HG03432 (cell line): ENCODE data around the gene S1PR2.
"Not testable (repeated sequence)": the region's sequence is repeated elsewhere in the genome, so short reads cannot be mapped to it uniquely, and the experiment has no call there.

ENCODE experiments used
- ATAC-seq: cut with Tn5 transposase; IDR thresholded peaks from one replicate; pipeline ENCODE4 v1.9.1; 2021; ENCODE audit warnings: mild to moderate bottlenecking, moderate library complexity; ENCODE audit not compliant: unreplicated experiment

Gene S1PR2

DNA sequence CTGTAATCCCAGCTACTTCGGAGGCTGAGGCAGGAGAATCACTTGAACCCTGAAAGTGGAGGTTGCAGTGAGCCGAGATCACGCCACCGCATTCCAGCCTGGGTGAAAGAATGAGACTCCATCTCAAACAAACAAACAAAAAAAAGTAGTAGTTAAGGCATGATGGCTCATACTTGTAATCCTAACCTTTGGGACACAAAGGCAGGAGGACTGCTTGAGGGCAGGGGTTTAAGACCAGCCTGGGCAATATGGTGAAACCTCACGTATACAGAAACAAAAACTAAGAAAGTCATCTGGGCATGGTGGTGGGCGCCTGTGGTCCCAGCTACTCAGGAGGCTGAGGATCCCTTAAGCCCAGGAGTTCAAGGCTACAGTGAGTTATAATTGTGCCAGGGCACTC, 38.2 kb downstream of the S1PR2 start:
- ATAC-seq = no peak

DNA sequence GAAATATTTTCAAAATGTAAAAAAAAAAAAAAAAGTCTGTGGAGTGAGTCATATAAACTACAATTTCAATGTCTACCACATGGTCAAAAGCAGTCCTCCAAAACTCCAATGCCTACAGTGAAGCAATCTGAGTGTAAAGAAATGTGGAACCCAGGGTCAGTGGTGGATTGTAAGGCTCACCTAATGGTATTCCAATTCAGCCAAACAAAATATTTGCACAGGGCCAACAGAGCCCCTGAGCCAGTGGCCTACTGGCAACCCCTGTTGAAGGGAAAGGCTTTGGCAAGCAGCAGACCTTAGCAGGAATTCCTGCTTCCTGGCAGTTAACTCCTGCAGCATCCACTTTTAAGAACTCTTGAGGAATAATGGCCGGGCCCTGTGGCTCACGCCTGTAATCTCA, 39.8 kb downstream of the S1PR2 start:
- ATAC-seq = no peak

DNA sequence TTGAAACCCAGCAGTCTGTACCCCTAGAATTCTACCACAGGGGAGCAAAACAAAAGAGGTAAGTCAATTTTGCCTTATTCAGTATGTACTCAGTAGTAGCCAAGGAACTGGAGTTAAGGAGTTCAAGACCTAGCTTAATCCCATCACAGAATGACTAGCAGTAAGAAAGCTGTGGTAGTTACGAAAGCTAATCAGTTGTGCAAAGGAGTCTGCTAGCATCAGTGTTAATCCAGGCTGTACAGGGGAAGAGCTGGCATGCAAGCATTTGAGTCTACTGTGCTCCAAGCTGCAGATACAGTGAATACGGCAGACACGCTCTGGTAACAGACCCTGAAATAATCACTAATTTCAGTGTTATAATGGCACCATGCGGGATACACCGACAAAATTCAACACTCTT, 41.1 kb downstream of the S1PR2 start:
- no peak for ATAC-seq

DNA sequence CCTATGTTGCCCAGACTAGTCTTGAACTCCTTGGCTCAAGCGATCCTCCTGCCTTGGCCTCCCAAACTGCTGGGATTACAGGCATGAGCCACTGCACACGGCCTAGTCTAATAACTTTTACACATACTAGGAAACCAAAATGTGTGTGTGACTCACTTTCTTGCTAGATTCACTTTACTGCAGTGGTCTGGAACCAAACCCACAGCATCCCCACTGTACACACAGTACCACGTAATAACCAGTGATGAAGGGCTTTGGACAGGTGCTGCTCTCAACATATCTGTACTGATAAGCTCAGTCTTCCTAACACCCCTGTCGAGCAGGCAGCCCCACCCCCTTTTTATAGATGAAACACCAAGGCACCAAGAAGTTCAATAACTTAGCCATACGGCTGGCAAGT, 41.5 kb downstream of the S1PR2 start:
- ATAC-seq = no peak

DNA sequence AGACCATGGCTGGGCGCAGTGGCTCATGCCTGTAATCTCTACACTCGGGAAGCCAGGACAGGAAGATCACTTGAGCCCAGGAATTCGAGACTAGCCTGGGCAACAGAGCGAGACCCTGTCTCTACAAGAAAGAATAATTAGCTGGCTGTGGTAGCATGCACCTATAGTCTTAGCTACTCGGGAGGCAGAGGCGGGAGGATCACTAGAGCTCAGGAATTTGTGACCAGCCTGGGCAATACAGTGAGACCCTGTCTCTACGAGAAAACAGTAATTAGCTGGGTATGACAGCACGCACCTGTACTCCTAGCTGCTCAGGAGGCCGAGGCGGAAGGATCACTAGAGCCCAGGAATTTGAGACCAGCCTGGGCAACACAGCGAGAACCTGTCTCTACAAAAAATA, 43.8 kb downstream of the S1PR2 start:
- ATAC-seq = no peak

DNA sequence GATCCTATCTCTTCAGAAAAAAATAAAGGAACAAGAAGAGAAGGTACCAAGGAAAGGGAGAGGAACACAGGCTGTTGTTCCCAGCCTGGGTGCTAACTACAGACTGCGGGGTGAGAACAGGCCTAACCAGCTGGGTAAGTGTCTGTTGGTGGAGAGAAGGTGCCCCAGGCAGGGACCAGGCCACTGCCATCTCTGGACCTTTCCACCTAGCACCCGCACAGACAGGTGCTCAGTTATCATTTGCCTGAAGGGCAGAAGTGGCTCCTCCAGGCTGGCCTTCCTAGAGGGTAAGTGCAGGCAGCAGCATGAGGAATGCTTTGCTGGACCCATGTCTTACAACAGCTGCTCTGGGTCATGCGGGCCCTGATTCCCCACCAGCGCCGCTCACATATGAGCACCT, 46.5 kb downstream of the S1PR2 start:
- ATAC-seq = no peak

DNA sequence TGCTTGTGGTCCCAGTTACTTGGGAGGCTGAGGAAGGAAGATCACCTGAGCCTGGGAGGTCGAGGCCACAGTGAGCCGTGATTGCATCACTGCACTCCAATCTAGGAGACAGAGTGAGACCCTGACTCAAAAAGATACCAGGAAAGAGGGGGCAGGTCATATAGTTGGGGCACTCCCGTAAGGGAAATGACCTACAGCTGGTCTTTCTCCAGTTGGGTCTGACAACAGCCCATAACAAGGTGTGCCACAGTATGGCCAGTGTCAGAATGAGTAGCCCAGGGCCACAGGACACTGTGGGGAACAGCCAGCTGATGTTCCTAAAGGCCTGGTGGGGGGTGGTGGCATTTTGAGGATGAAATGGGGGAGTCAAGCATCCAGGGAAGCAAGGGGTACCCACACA, 47.2 kb downstream of the S1PR2 start:
- no peak for ATAC-seq

DNA sequence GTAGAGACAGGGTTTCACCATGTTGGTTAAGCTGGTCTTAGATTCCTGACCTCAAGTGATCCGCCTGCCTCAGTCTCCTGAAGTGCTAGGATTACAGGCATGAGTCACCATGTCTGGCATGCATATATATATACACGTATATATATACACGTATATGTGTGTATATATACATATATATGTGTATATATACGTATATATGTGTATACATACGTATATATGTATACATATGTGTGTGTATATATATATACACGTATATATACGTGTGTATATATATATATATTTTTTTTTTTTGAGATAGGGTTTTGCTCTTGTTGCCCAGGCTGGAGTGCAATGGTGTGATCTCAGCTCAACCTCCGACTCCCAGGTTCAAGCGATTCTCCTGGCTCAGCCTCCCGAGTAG, 48.3 kb downstream of the S1PR2 start:
- no peak for ATAC-seq

DNA sequence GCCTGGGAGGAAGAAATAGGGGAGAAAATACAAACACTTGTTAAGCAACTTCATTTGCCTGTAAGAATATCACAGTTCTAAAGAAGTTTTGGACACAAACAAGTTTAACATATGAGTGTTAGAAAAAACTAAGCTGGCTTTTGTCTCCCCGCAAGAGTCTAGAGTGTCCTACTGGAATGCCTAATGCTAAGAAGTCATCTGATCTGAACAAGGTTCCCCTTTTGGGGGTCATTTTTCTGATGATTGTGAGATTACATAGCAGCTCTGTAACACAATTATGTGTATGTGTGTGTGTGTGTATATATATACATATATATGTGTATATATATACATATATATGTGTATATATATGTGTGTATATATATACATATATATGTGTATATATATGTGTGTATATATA, 49.1 kb downstream of the S1PR2 start:
- no peak for ATAC-seq

DNA sequence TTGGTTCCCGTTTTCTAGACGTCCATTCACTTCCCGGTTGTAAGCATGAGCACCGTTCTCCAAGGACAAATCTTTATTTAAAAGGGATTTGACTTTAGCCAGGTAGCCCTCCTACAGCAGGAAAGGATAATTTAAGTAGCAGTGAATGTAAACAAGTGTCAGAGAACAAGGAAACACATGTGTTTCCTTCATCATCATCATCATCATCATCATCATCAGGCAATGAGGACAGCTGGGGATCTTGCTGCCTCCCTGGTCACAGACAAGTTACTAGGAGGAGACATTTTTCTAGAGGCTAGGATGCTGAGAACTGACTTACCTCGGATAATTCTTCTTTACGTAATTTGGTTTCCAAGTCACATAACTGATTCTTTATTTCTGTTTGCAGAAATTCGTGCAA, 50.7 kb downstream of the S1PR2 start:
- ATAC-seq = no peak

DNA sequence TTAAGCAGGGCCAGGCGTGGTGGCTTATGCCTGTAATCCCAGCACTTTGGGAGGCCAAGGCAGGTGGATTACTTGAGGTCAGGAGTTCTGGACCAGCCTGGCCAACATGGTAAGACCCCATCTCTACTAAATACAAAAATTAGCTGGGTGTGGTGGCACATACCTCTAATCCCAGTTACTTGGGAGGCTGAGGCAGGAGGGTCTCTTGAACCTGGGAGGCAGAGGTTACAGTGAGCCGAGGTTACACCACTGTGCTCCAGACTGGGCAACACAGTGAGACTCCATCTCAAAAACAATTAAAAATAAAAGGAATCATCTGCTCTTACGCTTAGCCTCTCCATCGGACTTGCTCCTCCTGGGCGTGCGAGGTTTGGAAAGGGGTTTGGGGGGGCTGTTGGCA, 51.1 kb downstream of the S1PR2 start:
- not testable (repeated sequence) for ATAC-seq

DNA sequence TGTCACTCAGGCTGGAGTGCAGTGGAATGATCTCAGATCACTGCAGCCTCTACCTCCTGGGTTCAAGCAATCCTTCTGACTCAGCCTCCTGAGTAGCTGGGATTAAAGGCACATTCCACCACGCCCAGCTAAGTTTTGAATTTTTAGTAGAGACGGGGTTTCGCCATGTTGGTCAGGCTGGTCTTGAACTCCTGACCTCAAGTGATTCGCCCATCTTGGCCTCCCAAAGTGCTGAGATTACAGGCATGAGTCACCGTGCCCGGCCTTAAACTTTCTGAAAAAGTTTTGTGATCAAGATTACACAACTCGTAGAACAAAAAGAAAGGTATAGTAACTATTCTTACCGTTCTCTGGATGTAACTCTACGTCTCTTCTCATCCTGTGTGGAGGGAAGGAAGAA, 57.6 kb downstream of the S1PR2 start:
- no peak for ATAC-seq
